Measurements from ENCODE around the gene FOXD4.
"Not testable (repeated sequence)": the region's sequence is repeated elsewhere in the genome, so short reads cannot be mapped to it uniquely, and the experiment has no call there.

Gene FOXD4

DNA sequence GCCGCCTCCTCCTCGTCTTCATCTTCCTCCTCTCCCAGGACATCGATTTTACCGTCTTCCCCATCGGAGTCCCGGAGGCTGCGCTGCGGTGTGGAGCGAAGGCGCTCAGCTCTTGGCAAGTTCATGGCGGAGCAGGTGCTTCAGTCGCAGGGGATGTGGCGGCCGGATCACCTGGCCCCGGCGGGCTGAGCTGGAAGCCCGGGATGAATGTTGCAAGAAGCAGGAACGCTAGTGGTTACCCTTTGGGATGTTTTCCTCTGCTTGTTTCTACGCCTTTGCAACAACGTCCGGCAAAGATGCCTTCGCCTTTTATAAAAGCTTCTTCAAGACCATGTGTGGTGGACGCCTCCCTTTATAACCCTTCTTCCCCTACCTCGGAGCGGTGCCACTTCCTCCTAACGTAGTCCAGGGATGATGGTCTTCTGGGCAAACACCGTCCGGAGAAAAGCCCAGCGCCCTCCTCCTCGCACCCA, at the start of gene FOXD4:
Gene FOXD4, minus strand, starts transcription at position 423 of the 473 bp plus-strand sequence. Its CDS starts 298 bp downstream, at position 125.
- DNase-seq (ENCODE audit: extremely low read depth in 1 of 2, low read depth in 1 of 2), result not testable (repeated sequence)

DNA sequence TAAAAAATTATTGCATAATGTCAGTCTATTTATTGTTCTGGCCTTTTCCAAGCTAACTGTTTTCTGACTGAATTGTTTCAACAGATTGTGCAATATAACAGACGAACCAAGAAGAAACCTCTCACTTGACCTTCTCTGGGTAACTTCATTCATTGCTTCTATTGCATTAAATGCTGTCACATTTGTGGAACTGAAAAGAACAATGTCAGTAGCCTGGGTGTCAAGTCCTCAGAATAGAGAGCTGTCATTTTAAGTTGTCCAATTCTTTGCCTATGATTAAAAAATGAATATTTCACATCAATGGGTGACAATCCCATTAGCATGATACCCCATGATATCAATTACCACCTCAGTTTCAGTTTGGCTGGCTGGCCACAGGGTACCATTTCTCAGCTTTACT, 41.7 kb upstream of the FOXD4 start:
- not testable (repeated sequence) for DNase-seq (ENCODE audit: extremely low read depth in 1 of 2, low read depth in 1 of 2)

GRCh38 chr9:151173-151572, 33.0 kb upstream of the FOXD4 start:
- not testable (repeated sequence) for DNase-seq (ENCODE audit: extremely low read depth in 1 of 2, low read depth in 1 of 2)

DNA sequence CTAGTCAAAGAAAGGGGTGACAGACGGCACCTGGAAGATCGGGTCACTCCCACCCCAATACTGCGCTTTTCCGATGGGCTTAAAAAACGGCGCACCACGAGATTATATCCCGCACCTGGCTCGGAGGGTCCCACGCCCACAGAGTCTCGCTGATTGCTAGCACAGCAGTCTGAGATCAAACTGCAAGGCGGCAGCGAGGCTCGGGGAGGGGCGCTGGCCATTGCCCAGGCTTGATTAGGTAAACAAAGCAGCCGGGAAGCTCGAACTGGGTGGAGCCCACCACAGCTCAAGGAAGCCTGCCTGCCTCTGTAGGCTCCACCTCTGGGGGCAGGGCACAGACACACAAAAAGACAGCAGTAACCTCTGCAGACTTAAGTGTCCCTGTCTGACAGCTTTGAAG, 21.7 kb upstream of the FOXD4 start:
- not testable (repeated sequence) for DNase-seq (ENCODE audit: extremely low read depth in 1 of 2, low read depth in 1 of 2)

DNA sequence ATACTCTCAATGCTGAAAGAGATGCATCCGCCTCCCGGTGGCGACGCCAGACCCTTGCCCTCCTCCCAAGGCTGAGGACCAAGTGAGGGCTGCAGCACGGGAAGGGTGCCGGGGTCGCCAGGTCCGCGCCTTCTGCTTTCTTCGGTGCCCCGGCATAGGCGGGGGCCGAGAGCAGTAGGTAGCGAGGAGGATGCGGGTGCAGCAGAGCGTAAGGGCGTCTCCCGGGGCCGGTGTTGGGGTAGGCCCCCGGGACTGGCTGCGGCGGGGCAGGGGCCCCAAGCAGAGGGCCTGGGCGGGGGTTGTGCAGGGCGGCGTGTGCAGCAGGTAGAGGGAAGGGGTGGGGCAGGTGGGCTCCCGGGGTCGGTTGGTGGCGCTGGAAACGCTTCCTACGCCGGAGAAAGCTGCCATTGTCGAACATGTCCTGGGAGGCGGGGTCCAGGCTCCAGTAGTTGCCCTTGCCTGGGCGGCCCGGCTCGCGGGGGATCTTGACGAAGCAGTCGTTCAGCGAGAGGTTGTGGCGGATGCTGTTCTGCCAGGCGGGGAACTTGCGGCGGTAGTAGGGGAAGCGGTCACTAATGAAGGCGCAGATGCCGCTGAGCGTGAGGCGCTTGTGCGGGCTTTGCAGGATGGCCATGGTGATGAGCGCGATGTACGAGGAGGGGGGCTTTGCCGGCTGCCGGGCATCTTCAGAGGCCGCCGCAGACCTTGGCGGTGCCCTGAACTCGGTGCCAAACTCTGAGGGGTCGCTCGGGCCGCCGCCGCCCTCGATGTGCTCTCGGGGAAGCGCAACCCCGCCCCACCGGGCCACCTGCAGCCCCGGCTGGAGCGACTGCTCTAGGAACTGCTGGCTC, 848 bp downstream of the FOXD4 start:
- DNase-seq (ENCODE audit: extremely low read depth in 1 of 2, low read depth in 1 of 2), result not testable (repeated sequence)

DNA sequence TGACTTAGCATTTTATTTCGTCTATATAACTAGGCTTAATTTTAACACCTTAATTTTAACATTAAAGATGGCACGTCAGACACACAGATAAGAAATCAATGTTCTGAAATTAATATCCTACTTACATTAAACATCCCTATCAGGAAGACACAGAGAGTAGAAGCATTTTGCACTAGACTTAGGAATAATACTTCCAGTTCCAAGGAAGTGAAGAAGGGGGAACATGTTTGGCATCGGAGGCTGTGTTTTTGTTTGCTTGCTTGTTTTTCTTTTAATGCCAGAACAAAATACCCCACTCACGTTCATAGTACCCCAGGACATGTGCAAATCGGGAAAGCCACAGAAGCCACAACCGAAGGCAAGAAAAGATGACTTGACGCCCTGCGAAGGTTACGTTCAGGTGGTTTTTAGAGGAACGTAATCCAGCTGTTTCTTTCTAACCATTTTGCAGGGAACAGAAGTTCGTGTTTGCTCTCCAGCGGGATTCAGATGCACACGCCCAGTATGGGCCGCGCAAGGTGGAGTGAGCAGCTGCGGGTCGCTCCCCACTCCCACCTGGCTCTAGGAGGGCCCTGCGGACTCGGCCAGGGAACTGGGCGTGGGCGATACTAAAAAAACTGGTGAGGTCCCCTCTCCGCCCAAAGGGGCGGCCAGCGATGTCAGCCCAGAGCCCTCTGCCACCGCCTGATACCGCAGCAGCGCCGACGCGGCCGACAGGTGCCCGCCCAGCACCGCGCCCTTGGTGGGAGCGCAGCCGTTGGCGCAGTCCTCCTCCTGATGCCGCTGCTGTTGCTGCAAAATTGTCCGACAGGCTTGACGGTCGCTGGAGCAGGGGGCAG, 1.8 kb downstream of the FOXD4 start:
- DNase-seq (ENCODE audit: extremely low read depth in 1 of 2, low read depth in 1 of 2), result not testable (repeated sequence)

- not testable (repeated sequence) for DNase-seq (ENCODE audit: extremely low read depth in 1 of 2, low read depth in 1 of 2)
These were observed 3.1 kb downstream of the FOXD4 start for GRCh38 chr9:115118-115451.

DNA sequence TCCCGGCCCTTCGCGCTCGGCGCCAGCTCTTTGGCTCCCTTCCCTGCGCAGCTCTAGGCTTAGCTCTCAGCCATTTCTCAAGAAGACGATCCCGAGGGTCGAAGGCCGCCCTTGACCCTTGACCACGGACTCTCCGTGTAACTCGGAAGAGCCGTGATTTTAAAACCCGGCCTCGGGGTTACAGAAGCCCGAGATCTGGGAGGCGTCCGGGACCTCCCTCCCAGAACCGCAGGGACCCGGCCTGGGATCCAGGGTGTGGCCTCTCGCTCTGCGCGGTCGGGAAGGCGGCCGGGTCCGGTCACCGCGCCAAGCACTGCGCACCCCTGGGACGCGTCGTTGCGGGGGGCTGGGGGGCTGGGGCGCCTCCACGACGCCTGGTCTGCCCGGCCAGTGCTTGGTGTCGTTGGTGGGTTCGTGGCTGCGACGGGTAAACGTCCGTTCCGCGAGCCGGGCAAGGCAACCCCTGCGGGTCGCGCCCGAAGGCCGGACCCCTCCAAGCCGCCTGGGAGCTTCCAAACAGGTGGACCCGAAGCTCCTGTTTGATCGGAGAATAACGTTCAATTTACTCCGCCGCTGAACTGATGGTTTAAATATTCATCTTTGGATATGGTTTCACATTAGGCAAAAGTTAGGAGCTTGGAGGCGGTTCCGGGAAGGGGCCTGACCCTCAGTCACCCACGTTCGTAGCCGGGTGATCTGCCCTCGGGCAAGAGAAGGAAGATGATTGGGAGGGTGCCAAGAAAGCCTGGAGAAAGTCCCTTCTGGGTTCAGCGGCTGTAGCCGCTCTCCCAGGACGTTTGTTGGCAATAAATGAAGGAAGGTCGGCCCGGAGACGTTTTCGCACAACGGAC, 3.7 kb downstream of the FOXD4 start:
- DNase-seq (ENCODE audit: extremely low read depth in 1 of 2, low read depth in 1 of 2), result not testable (repeated sequence)

GRCh38 chr9:113468-114266, 4.5 kb downstream of the FOXD4 start:
- not testable (repeated sequence) for DNase-seq (ENCODE audit: extremely low read depth in 1 of 2, low read depth in 1 of 2)

- not testable (repeated sequence) for DNase-seq (ENCODE audit: extremely low read depth in 1 of 2, low read depth in 1 of 2)
These were observed 5.4 kb downstream of the FOXD4 start for GRCh38 chr9:112589-113467.

GRCh38 chr9:110672-111071, 7.5 kb downstream of the FOXD4 start:
- DNase-seq (ENCODE audit: extremely low read depth in 1 of 2, low read depth in 1 of 2), result not testable (repeated sequence)

GRCh38 chr9:109540-109939, 8.7 kb downstream of the FOXD4 start:
- DNase-seq (ENCODE audit: extremely low read depth in 1 of 2, low read depth in 1 of 2), result not testable (repeated sequence)

GRCh38 chr9:108742-109495, 9.3 kb downstream of the FOXD4 start:
- DNase-seq (ENCODE audit: extremely low read depth in 1 of 2, low read depth in 1 of 2), result not testable (repeated sequence)

GRCh38 chr9:105991-106390, 12.2 kb downstream of the FOXD4 start:
- DNase-seq (ENCODE audit: extremely low read depth in 1 of 2, low read depth in 1 of 2), result not testable (repeated sequence)

- not testable (repeated sequence) for DNase-seq (ENCODE audit: extremely low read depth in 1 of 2, low read depth in 1 of 2)
These were observed 17.8 kb downstream of the FOXD4 start for GRCh38 chr9:100430-100829.

DNA sequence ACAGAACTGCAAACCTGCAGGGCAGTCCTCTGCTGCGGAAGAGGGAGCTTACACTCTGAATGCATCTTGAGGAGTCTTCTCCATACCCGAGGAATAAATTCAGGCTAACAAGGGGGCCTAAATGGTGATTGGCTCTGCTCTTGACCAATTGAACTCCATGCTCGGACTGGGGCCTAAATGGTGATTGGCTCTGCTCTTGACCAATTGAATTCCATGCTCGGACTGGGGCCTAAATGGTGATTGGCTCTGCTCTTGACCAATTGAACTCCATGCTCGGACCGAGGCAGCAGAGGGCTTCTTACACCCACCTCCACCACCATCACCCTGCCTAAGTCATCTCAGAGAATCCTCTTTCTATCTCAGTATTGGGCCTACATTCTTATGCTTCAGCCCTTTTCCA, 18.4 kb downstream of the FOXD4 start:
- DNase-seq (ENCODE audit: extremely low read depth in 1 of 2, low read depth in 1 of 2), result not testable (repeated sequence)

DNA sequence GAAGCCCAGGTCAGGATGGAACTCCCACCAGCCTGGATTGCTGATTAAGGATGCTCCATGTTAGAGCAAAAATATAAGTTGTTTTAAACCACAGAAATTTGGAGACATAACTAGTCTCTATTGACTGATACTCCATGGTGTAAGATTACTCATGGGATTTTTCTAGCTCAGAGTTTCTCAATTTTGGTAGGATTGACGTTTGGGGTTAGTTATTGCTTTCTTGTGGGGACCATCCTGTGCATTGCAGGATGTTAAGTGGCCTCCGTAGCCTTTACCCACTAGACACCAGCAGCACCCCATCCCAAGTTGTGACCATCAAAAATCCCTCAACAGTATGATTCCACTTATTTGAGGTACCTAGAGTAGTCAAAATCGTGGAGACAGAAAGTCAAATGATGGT, 19.4 kb downstream of the FOXD4 start:
- DNase-seq (ENCODE audit: extremely low read depth in 1 of 2, low read depth in 1 of 2), result not testable (repeated sequence)

DNA sequence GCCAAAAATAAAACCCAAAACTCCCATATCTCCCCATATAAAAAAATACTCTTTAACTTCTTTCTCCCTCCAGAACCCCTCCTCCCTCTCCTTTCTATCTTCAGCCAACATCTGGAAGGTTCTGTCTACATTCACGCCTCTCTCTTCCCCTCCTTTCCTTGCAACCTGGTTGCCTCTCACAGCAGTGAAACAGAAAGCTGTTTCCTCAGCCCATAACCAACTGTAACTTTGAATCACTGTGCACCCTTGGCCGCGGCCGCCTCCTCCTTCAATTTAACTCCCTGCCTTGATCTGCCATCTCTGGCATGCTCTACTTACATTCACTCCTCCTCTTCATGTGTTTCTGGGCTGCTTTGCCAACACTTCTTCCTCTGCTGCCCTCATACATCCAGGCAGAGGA, 23.2 kb downstream of the FOXD4 start:
- DNase-seq (ENCODE audit: extremely low read depth in 1 of 2, low read depth in 1 of 2), result not testable (repeated sequence)

All from activated CD8-positive, alpha-beta memory T cell treated with anti-CD3 and anti-CD28 coated beads for 1 hour (primary cell).